Osteoblast (primary cell): ENCODE results near the gene AFF2. TPM values are rescaled to one million over a fixed set of nuclear protein-coding genes. Genes with fewer than 3 reads are reported as not detected.

Experiments used
- DNase-seq: peaks from one replicate; pipeline ENCODE4 v3.0.0; 2011; ENCODE audit warnings: low spot score, mixed read lengths; ENCODE audit not compliant: insufficient read length; ENCODE audit errors: missing footprints
- H2AFZ ChIP-seq: 2 replicates; pipeline ENCODE4 v1.6.0; 2011; ENCODE audit warnings: mild to moderate bottlenecking, low read length
- H3K27ac ChIP-seq: 2 replicates; pipeline ENCODE4 v1.5.1; 2011; ENCODE audit warnings: mild to moderate bottlenecking, low read depth, low read length, moderate library complexity
- H3K27me3 ChIP-seq: 2 replicates; pipeline ENCODE4 v1.6.0; 2012; ENCODE audit warnings: mild to moderate bottlenecking, control low read depth, inconsistent platforms, low read length, moderate library complexity; ENCODE audit not compliant: insufficient read depth
- H3K36me3 ChIP-seq: 2 replicates; pipeline ENCODE4 v1.5.1; 2011; ENCODE audit warnings: mild to moderate bottlenecking, low read length, control low read depth, moderate library complexity; ENCODE audit not compliant: insufficient read depth
- H3K4me1 ChIP-seq: 2 replicates; pipeline ENCODE4 v1.5.1; 2011; ENCODE audit warnings: mild to moderate bottlenecking, low read length, control low read depth, moderate library complexity; ENCODE audit not compliant: insufficient read depth
- H3K4me2 ChIP-seq: 2 replicates; pipeline ENCODE4 v1.6.0; 2011; ENCODE audit warnings: mild to moderate bottlenecking, low read length; ENCODE audit not compliant: insufficient read depth
- H3K4me3 ChIP-seq: fragments of 200-600 bp; sonication (generic); 3 replicates; pipeline ENCODE4 v1.5.1; 2012; ENCODE audit warnings: mild to moderate bottlenecking, low read length, inconsistent platforms; ENCODE audit not compliant: insufficient read depth
- H3K79me2 ChIP-seq: 2 replicates; pipeline ENCODE4 v1.6.0; 2012; ENCODE audit warnings: mild to moderate bottlenecking, low read length, control low read depth, inconsistent platforms; ENCODE audit not compliant: insufficient read depth
- H3K9me3 ChIP-seq: 2 replicates; pipeline ENCODE4 v1.5.1; 2011; ENCODE audit warnings: low read depth, low read length, control low read depth
- H4K20me1 ChIP-seq: 2 replicates; pipeline ENCODE4 v1.6.0; 2012; ENCODE audit warnings: mild to moderate bottlenecking, low read length, control low read depth; ENCODE audit not compliant: insufficient read depth
- CTCF ChIP-seq: IDR thresholded peaks from 2 replicates; pipeline ENCODE4 v1.5.1; 2011; ENCODE audit warnings: mild to moderate bottlenecking, low read depth, low read length, moderate library complexity; ENCODE audit errors: extremely low read depth
- total RNA-seq: library from RNA; depleted of rRNA; stranded (reverse); fragments of >200 nt; gene quantifications from 2 replicates; pipeline ENCODE4 v1.2.3, GENCODE V29; 2012

AFF2 gene
- total RNA-seq, 1 donor: 10.9 TPM

- DNase-seq: no peak
- Histone ChIP-seq H3K36me3 (no peaks in the 10 kb centered on the region), H3K4me2 (no peak overlapping the region)
These were observed 503.6 kb downstream of the AFF2 start for GRCh38 chrX:149003863-149004660.

GRCh38 chrX:149004936-149005335 lies 504.5 kb downstream of the AFF2 start:
- no peaks in the 10 kb centered on the region for H3K4me1 ChIP-seq
- no peak overlapping the region for H3K27ac ChIP-seq
- DNase-seq: no peak
- no peaks in the 10 kb centered on the region for H3K36me3 ChIP-seq
- no peak overlapping the region for H2AFZ ChIP-seq
- H3K27me3 ChIP-seq: no peaks in the 10 kb centered on the region
- no peaks in the 10 kb centered on the region for H3K9me3 ChIP-seq
- H3K79me2 ChIP-seq: no peaks in the 10 kb centered on the region
- no peaks in the 10 kb centered on the region for H4K20me1 ChIP-seq
- no peak overlapping the region for H3K4me3 ChIP-seq
- no peak for TF ChIP-seq CTCF
- no peak overlapping the region for H3K4me2 ChIP-seq

More at GRCh38 chrX:149003863-149004660, 503.6 kb downstream of the AFF2 start:
- Histone ChIP-seq H3K4me1 (no peaks in the 10 kb centered on the region), H3K27me3 (no peaks in the 10 kb centered on the region), H3K4me3 (no peak overlapping the region), H3K9me3 (no peaks in the 10 kb centered on the region), H4K20me1 (no peaks in the 10 kb centered on the region), H2AFZ (no peak overlapping the region), H3K79me2 (no peaks in the 10 kb centered on the region), H3K27ac (no peak overlapping the region)
- no peak for TF ChIP-seq CTCF

- no peak overlapping the region for H3K4me3 ChIP-seq
- H4K20me1 ChIP-seq: no peaks in the 10 kb centered on the region
- no peaks in the 10 kb centered on the region for H3K79me2 ChIP-seq
- H3K27ac ChIP-seq: no peak overlapping the region
- H3K27me3 ChIP-seq: no peaks in the 10 kb centered on the region
- no peaks in the 10 kb centered on the region for H3K36me3 ChIP-seq
- no peak overlapping the region for H3K4me2 ChIP-seq
- no peaks in the 10 kb centered on the region for H3K4me1 ChIP-seq
- TF ChIP-seq CTCF: no peak
- H3K9me3 ChIP-seq: no peaks in the 10 kb centered on the region
- DNase-seq: no peak
- no peak overlapping the region for H2AFZ ChIP-seq
These were observed 505.8 kb downstream of the AFF2 start for GRCh38 chrX:149006235-149006634.

- Histone ChIP-seq H3K27me3 (no peaks in the 10 kb centered on the region), H3K4me2 (no peak overlapping the region), H3K27ac (no peak overlapping the region), H3K36me3 (no peaks in the 10 kb centered on the region), H3K4me1 (no peaks in the 10 kb centered on the region), H3K4me3 (no peak overlapping the region), H4K20me1 (no peaks in the 10 kb centered on the region), H3K79me2 (no peaks in the 10 kb centered on the region), H3K9me3 (no peaks in the 10 kb centered on the region), H2AFZ (no peak overlapping the region)
- TF ChIP-seq CTCF: no peak
- no peak for DNase-seq
These were observed 507.0 kb downstream of the AFF2 start for GRCh38 chrX:149007423-149007822.
